Measurements from ENCODE around the gene IGF2BP3.

The IGF2BP3 gene

GRCh38 chr7:23369695-23370404, 100.4 kb downstream of the IGF2BP3 start:
- no peaks in the 10 kb centered on the region for H3K9me3 Mint-ChIP-seq
- no peak overlapping the region for H3K4me3 Mint-ChIP-seq
- H3K4me1 Mint-ChIP-seq (ENCODE audit: low read depth): peaks cover 9% of the 10 kb centered on the region
- intact Hi-C loops (cut with micrococcal nuclease): no loop called here
- no peaks in the 10 kb centered on the region for H3K36me3 Mint-ChIP-seq (ENCODE audit: low read depth)
- H3K27ac Mint-ChIP-seq: no peak overlapping the region
- no peaks in the 10 kb centered on the region for H3K27me3 Mint-ChIP-seq

- Mint-ChIP-seq H3K36me3 (ENCODE audit: low read depth) (no peaks in the 10 kb centered on the region), H3K4me1 (ENCODE audit: low read depth) (peaks cover 9% of the 10 kb centered on the region), H3K9me3 (no peaks in the 10 kb centered on the region), H3K4me3 (no peak overlapping the region), H3K27me3 (no peaks in the 10 kb centered on the region), H3K27ac (no peak overlapping the region)
- intact Hi-C loops (cut with micrococcal nuclease): no loop called here
Measured at GRCh38 chr7:23369100-23369499, 101.2 kb downstream of the IGF2BP3 start.

GRCh38 chr7:23358152-23358674, 112.1 kb downstream of the IGF2BP3 start:
- no peak overlapping the region for H3K4me3 Mint-ChIP-seq
- H3K36me3 Mint-ChIP-seq (ENCODE audit: low read depth): no peaks in the 10 kb centered on the region
- H3K9me3 Mint-ChIP-seq: no peaks in the 10 kb centered on the region
- H3K27ac Mint-ChIP-seq: no peak overlapping the region
- intact Hi-C loops (cut with micrococcal nuclease): no loop called here
- no peaks in the 10 kb centered on the region for H3K4me1 Mint-ChIP-seq (ENCODE audit: low read depth)
- no peaks in the 10 kb centered on the region for H3K27me3 Mint-ChIP-seq

GRCh38 chr7:23357190-23358093, 112.8 kb downstream of the IGF2BP3 start:
- Mint-ChIP-seq H3K27me3 (no peaks in the 10 kb centered on the region), H3K4me1 (ENCODE audit: low read depth) (no peaks in the 10 kb centered on the region), H3K9me3 (no peaks in the 10 kb centered on the region), H3K27ac (no peak overlapping the region), H3K36me3 (ENCODE audit: low read depth) (no peaks in the 10 kb centered on the region), H3K4me3 (no peak overlapping the region)
- intact Hi-C loops (cut with micrococcal nuclease): no loop called here

GRCh38 chr7:23356726-23357125, 113.6 kb downstream of the IGF2BP3 start:
- Mint-ChIP-seq H3K27me3 (no peaks in the 10 kb centered on the region), H3K27ac (no peak overlapping the region)

GRCh38 chr7:23356168-23356567, 114.1 kb downstream of the IGF2BP3 start:
- Mint-ChIP-seq H3K36me3 (ENCODE audit: low read depth) (no peaks in the 10 kb centered on the region), H3K4me1 (ENCODE audit: low read depth) (no peaks in the 10 kb centered on the region), H3K9me3 (no peaks in the 10 kb centered on the region), H3K27me3 (no peaks in the 10 kb centered on the region), H3K27ac (no peak overlapping the region), H3K4me3 (no peak overlapping the region)
- intact Hi-C loops (cut with micrococcal nuclease): no loop called here

More at GRCh38 chr7:23356726-23357125, 113.6 kb downstream of the IGF2BP3 start:
- Mint-ChIP-seq H3K4me3 (no peak overlapping the region), H3K4me1 (ENCODE audit: low read depth) (no peaks in the 10 kb centered on the region), H3K36me3 (ENCODE audit: low read depth) (no peaks in the 10 kb centered on the region), H3K9me3 (no peaks in the 10 kb centered on the region)
- intact Hi-C loops (cut with micrococcal nuclease): no loop called here

GRCh38 chr7:23353172-23353571, 117.1 kb downstream of the IGF2BP3 start:
- no peaks in the 10 kb centered on the region for H3K9me3 Mint-ChIP-seq
- intact Hi-C loops (cut with micrococcal nuclease): no loop called here
- no peaks in the 10 kb centered on the region for H3K4me1 Mint-ChIP-seq (ENCODE audit: low read depth)
- no peaks in the 10 kb centered on the region for H3K27me3 Mint-ChIP-seq
- H3K27ac Mint-ChIP-seq: no peak overlapping the region
- no peak overlapping the region for H3K4me3 Mint-ChIP-seq
- H3K36me3 Mint-ChIP-seq (ENCODE audit: low read depth): no peaks in the 10 kb centered on the region

- H3K9me3 Mint-ChIP-seq: no peaks in the 10 kb centered on the region
- H3K4me1 Mint-ChIP-seq (ENCODE audit: low read depth): peaks cover 22% of the 10 kb centered on the region
- intact Hi-C loops (cut with micrococcal nuclease): no loop called here
- H3K27ac Mint-ChIP-seq: no peak overlapping the region
- H3K36me3 Mint-ChIP-seq (ENCODE audit: low read depth): no peaks in the 10 kb centered on the region
- H3K4me3 Mint-ChIP-seq: no peak overlapping the region
- no peaks in the 10 kb centered on the region for H3K27me3 Mint-ChIP-seq
Measured at GRCh38 chr7:23350466-23350865, 119.8 kb downstream of the IGF2BP3 start.

GRCh38 chr7:23349484-23350157, 120.7 kb downstream of the IGF2BP3 start:
- Mint-ChIP-seq H3K36me3 (ENCODE audit: low read depth) (no peaks in the 10 kb centered on the region), H3K27me3 (no peaks in the 10 kb centered on the region), H3K4me3 (no peak overlapping the region), H3K4me1 (ENCODE audit: low read depth) (peaks cover 22% of the 10 kb centered on the region), H3K9me3 (no peaks in the 10 kb centered on the region), H3K27ac (no peak overlapping the region)
- intact Hi-C loops (cut with micrococcal nuclease): no loop called here

GRCh38 chr7:23347682-23348180, 122.6 kb downstream of the IGF2BP3 start:
- Mint-ChIP-seq H3K4me1 (ENCODE audit: low read depth) (peaks cover 22% of the 10 kb centered on the region), H3K36me3 (ENCODE audit: low read depth) (no peaks in the 10 kb centered on the region), H3K27ac (peak overlapping the region; percentile 76), H3K4me3 (peak overlapping the region; percentile 60), H3K27me3 (no peaks in the 10 kb centered on the region), H3K9me3 (no peaks in the 10 kb centered on the region)
- intact Hi-C loops (cut with micrococcal nuclease): no loop called here

- Mint-ChIP-seq H3K4me1 (ENCODE audit: low read depth) (peaks cover 22% of the 10 kb centered on the region), H3K27ac (peak overlapping the region; percentile 76), H3K36me3 (ENCODE audit: low read depth) (no peaks in the 10 kb centered on the region), H3K4me3 (peak overlapping the region; percentile 60), H3K9me3 (no peaks in the 10 kb centered on the region), H3K27me3 (no peaks in the 10 kb centered on the region)
- intact Hi-C loops (cut with micrococcal nuclease): no loop called here
Measured at GRCh38 chr7:23347033-23347681, 123.1 kb downstream of the IGF2BP3 start.

GRCh38 chr7:23346316-23346715, 124.0 kb downstream of the IGF2BP3 start:
- Mint-ChIP-seq H3K4me3 (peak overlapping the region; percentile 79), H3K36me3 (ENCODE audit: low read depth) (no peaks in the 10 kb centered on the region), H3K27me3 (no peaks in the 10 kb centered on the region), H3K27ac (peak overlapping the region; percentile 76), H3K4me1 (ENCODE audit: low read depth) (peaks cover 22% of the 10 kb centered on the region), H3K9me3 (no peaks in the 10 kb centered on the region)
- intact Hi-C loops (cut with micrococcal nuclease): no loop called here

- Mint-ChIP-seq H3K4me1 (ENCODE audit: low read depth) (peaks cover 22% of the 10 kb centered on the region), H3K36me3 (ENCODE audit: low read depth) (no peaks in the 10 kb centered on the region), H3K4me3 (no peak overlapping the region), H3K27me3 (no peaks in the 10 kb centered on the region), H3K9me3 (no peaks in the 10 kb centered on the region), H3K27ac (no peak overlapping the region)
- intact Hi-C loops (cut with micrococcal nuclease): no loop called here
Measured at GRCh38 chr7:23345601-23346000, 124.7 kb downstream of the IGF2BP3 start.
